ENCODE measurements around the gene ZNF438. TPM values are rescaled to one million over a fixed set of nuclear protein-coding genes. Genes with fewer than 3 reads are reported as not detected.

ZNF438 gene
- total RNA-seq, 2 donors from 2014 or later: 10.6 to 14.5 TPM

DNA sequence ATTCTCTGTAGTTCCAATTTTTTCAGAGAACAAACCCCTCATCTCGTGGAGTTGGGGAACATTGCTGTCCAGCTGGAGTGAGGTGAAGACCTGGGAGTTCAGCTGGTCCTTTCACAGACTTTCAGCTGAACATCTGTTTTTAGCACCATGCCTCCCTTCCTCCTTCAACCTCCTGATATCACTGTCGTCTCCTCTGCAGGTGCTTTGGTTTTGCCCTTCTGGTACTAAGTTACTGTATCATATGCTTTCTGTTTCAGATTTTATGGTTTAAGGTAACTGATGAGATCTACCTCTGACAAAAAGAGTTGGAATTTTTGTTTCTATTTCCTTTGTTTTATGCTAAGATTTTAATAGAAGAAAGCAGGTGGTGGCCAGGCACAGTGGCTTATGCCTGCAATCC, 102.9 kb downstream of the ZNF438 start:
- ATAC-seq (ENCODE audit: insufficient number of reproducible peaks, low FRiP score, low read depth): no peak
- Histone ChIP-seq H3K27me3 (replicated peaks; ENCODE audit: insufficient read depth) (no peaks in the 10 kb centered on the region), H3K9me3 (no peaks in the 10 kb centered on the region), H3K36me3 (no peaks in the 10 kb centered on the region), H3K4me1 (ENCODE audit: control insufficient read depth in 1 of 2, low read depth in 2 of 2) (peaks cover 0 to 6% of the 10 kb centered on the region in 2 donors), H3K27ac (no peak overlapping the region), H3K4me3 (no peak overlapping the region)
- no peak for DNase-seq (ENCODE audit: low spot score)
- TF ChIP-seq, protein P1, sequence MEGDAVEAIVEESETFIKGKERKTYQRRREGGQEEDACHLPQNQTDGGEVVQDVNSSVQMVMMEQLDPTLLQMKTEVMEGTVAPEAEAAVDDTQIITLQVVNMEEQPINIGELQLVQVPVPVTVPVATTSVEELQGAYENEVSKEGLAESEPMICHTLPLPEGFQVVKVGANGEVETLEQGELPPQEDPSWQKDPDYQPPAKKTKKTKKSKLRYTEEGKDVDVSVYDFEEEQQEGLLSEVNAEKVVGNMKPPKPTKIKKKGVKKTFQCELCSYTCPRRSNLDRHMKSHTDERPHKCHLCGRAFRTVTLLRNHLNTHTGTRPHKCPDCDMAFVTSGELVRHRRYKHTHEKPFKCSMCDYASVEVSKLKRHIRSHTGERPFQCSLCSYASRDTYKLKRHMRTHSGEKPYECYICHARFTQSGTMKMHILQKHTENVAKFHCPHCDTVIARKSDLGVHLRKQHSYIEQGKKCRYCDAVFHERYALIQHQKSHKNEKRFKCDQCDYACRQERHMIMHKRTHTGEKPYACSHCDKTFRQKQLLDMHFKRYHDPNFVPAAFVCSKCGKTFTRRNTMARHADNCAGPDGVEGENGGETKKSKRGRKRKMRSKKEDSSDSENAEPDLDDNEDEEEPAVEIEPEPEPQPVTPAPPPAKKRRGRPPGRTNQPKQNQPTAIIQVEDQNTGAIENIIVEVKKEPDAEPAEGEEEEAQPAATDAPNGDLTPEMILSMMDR (IDR thresholded peaks at IDR 0.05): no peak

DNA sequence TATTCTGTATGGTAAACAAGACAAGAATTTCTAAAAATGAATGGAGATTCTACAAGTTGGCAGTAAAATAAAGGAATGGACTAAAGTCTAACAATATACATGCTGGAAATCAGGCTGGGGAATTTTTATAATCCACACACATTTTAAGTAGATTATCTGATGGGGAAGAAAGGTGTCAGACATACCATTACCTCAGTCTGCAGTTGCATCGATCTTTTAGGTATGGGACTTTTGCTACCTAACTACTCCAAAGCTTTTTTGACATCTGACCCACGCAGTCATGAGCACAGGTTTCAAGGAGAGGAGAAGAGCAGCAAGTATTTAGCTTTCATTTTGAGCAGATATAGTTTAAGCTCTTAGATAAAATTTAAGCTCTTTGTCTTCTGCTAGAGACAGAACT, 113.0 kb downstream of the ZNF438 start:
- Histone ChIP-seq H3K9me3 (no peaks in the 10 kb centered on the region), H3K4me1 (ENCODE audit: control insufficient read depth in 1 of 2, low read depth in 2 of 2) (peaks cover 7 to 9% of the 10 kb centered on the region in 2 donors), H3K27me3 (replicated peaks; ENCODE audit: insufficient read depth) (no peaks in the 10 kb centered on the region), H3K36me3 (no peaks in the 10 kb centered on the region), H3K27ac (no peak overlapping the region), H3K4me3 (no peak overlapping the region)
- DNase-seq (ENCODE audit: low spot score) (no peak), ATAC-seq (ENCODE audit: insufficient number of reproducible peaks, low FRiP score, low read depth) (no peak)
- TF ChIP-seq, protein P1 (IDR thresholded peaks at IDR 0.05): no peak

DNA sequence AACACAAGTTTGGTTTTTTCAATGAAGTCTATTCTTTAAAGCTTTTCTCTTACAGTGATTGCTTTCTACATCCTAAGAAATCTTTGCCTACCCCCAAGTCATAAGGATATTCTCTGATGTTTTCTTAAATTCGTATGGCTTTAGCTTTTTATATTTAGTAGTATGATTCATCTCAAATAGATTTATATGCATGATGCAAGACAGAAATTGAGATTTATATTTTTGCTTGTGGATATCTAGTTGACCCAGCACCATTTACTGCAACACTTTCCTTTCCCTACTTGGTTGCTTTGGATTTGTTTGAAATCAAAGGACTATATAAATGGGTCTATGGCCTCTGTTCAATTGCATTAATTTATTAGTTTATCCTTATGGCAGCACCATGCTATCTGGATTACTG, 113.9 kb downstream of the ZNF438 start:
- H3K27me3 ChIP-seq (replicated peaks; ENCODE audit: insufficient read depth): no peaks in the 10 kb centered on the region
- no peaks in the 10 kb centered on the region for H3K36me3 ChIP-seq
- peaks cover 7 to 9% of the 10 kb centered on the region in 2 donors for H3K4me1 ChIP-seq (ENCODE audit: control insufficient read depth in 1 of 2, low read depth in 2 of 2)
- ATAC-seq (ENCODE audit: insufficient number of reproducible peaks, low FRiP score, low read depth) (no peak), DNase-seq (ENCODE audit: low spot score) (no peak)
- TF ChIP-seq, protein P1 (IDR thresholded peaks at IDR 0.05): no peak
- no peak overlapping the region for H3K4me3 ChIP-seq
- H3K9me3 ChIP-seq: no peaks in the 10 kb centered on the region
- no peak overlapping the region for H3K27ac ChIP-seq

DNA sequence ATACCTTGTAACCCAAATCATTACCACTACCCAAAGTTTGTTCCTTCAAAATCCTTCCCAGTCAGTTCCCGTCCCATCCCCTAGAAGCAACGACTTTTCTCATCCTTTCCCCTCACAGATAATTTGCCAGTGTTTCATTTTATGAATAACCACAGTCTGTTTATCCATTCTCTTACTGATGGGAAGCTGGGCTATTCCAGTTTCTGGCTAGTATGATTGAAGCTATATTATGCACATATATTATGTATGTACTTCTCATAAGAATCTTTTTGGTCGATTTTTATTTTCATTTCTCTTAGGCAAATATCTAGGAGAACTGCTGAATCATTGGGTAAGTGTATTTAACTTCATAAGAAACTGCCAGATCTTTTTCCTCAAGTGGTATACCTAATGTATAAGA, 114.6 kb downstream of the ZNF438 start:
- ATAC-seq (ENCODE audit: insufficient number of reproducible peaks, low FRiP score, low read depth) (no peak), DNase-seq (ENCODE audit: low spot score) (no peak)
- H3K27ac ChIP-seq: no peak overlapping the region

DNA sequence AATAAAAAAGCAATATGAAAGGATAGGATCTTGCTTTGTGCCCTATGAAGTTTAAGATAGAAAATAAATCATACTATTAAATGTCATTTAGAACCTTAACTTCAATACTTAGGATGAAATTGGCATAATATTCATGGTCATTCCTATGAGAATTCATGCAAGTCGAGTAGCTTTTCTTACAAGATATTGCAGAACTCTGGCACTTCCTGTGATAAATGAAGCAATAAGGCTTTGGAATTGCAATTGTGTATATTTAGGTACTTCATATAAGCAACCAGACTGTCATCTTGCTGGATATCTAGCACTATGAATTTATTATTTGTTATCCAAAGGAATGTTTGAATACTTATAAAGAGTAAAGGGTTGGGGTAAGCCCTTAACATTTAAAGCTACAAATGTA, 116.5 kb downstream of the ZNF438 start:
- TF ChIP-seq, protein P1 (IDR thresholded peaks at IDR 0.05): no peak
- no peak overlapping the region for H3K4me3 ChIP-seq
- H3K27ac ChIP-seq: no peak overlapping the region
- DNase-seq (ENCODE audit: low spot score): no peak
- no peaks in the 10 kb centered on the region for H3K9me3 ChIP-seq
- H3K4me1 ChIP-seq (ENCODE audit: control insufficient read depth in 1 of 2, low read depth in 2 of 2): peaks cover 3 to 10% of the 10 kb centered on the region in 2 donors
- H3K27me3 ChIP-seq (replicated peaks; ENCODE audit: insufficient read depth): no peaks in the 10 kb centered on the region
- H3K36me3 ChIP-seq: no peaks in the 10 kb centered on the region
- no peak for ATAC-seq (ENCODE audit: insufficient number of reproducible peaks, low FRiP score, low read depth)

More for the DNA sequence above, 114.6 kb downstream of the ZNF438 start:
- H3K4me3 ChIP-seq: no peak overlapping the region
- H3K4me1 ChIP-seq (ENCODE audit: control insufficient read depth in 1 of 2, low read depth in 2 of 2): peaks cover 7 to 9% of the 10 kb centered on the region in 2 donors
- TF ChIP-seq, protein P1 (IDR thresholded peaks at IDR 0.05): no peak
- H3K36me3 ChIP-seq: no peaks in the 10 kb centered on the region
- no peaks in the 10 kb centered on the region for H3K27me3 ChIP-seq (replicated peaks; ENCODE audit: insufficient read depth)
- H3K9me3 ChIP-seq: no peaks in the 10 kb centered on the region
